ENCODE measurements around the gene VWA3A.

GRCh38 chr16:22089910-22090309 is 2.4 kb upstream of the VWA3A start:
- TF ChIP-seq POLR2AphosphoS5 (IDR thresholded peaks at IDR 0.05; ENCODE audit: low read depth): no peak
- TF ChIP-seq CTCF (IDR thresholded peaks at IDR 0.05; ENCODE audit: insufficient read depth, low read length): no peak
- TF ChIP-seq GABPA (IDR thresholded peaks at IDR 0.05; ENCODE audit: low read depth): no peak
- no peak for TF ChIP-seq SPI1 (IDR thresholded peaks at IDR 0.05; ENCODE audit: borderline replicate concordance, low read depth)

Measured in HL-60 (cell line).